ENCODE measurements around the gene KLK4. TPM values are rescaled to one million over a fixed set of nuclear protein-coding genes. Genes with fewer than 3 reads are reported as not detected.

KLK4 gene
- total RNA-seq, 2 experiments from 2014 or later = not detected

- Histone ChIP-seq H3K79me2 (ENCODE audit: insufficient read depth, low read depth, low read length) (no peaks in the 10 kb centered on the region), H3K9me2 (ENCODE audit: insufficient read depth, low read length) (no peaks in the 10 kb centered on the region), H3K4me1 (ENCODE audit: insufficient read depth, low read length, poor library complexity, severe bottlenecking) (peaks cover 6% of the 10 kb centered on the region), H3K4me2 (ENCODE audit: low read length) (no peak overlapping the region), H3K9me3 (ENCODE audit: low read length) (0 out of 2 replicates have a peak, but pooled peaks cover 7% of the 10 kb centered on the region), H4K20me1 (ENCODE audit: insufficient read depth, low read length) (no peaks in the 10 kb centered on the region), H3K4me3 (ENCODE audit: low read depth, low read length, poor library complexity, severe bottlenecking) (no peak overlapping the region), H2AFZ (ENCODE audit: low read length) (no peak overlapping the region), H3K27ac (ENCODE audit: low read depth, low read length, poor library complexity, severe bottlenecking) (no peak overlapping the region), H3K36me3 (ENCODE audit: insufficient read depth, low read length) (no peaks in the 10 kb centered on the region)
- intact Hi-C loops (cut with micrococcal nuclease; ENCODE audit: unreplicated experiment) = no loop called here
- no peak for DNase-seq (ENCODE audit: low spot score)
- POLR2A ChIA-PET = interaction anchor here (0.7 kb wide), 1 partner anchor 1031 kb away, joined by 6 read pairs; no protein-coding TSS in a partner anchor
- no peak for TF ChIP-seq CTCF (conservative IDR thresholded peaks at IDR 0.05; ENCODE audit: low read length)
- no peak for TF ChIP-seq EZH2phosphoT487 (IDR thresholded peaks at IDR 0.05; ENCODE audit: borderline replicate concordance, low read depth, low read length)
- CTCF ChIA-PET (ENCODE audit: unreplicated experiment) = no interaction called here
- BruUV-seq (replicated peaks) = no TSS peak
Observed at GRCh38 chr19:50899569-50899968, 11.6 kb downstream of the KLK4 start.

- H3K9me3 ChIP-seq (ENCODE audit: low read length) = 0 out of 2 replicates have a peak, but pooled peaks cover 8% of the 10 kb centered on the region
- DNase-seq (ENCODE audit: low spot score) = no peak
- H3K36me3 ChIP-seq (ENCODE audit: insufficient read depth, low read length) = no peaks in the 10 kb centered on the region
- CTCF ChIA-PET (ENCODE audit: unreplicated experiment) = no interaction called here
- no peak overlapping the region for H3K27ac ChIP-seq (ENCODE audit: low read depth, low read length, poor library complexity, severe bottlenecking)
- POLR2A ChIA-PET = no interaction called here
- no peaks in the 10 kb centered on the region for H3K79me2 ChIP-seq (ENCODE audit: insufficient read depth, low read depth, low read length)
- no peak overlapping the region for H3K4me2 ChIP-seq (ENCODE audit: low read length)
- TF ChIP-seq CTCF (conservative IDR thresholded peaks at IDR 0.05; ENCODE audit: low read length) = no peak
- no peak for TF ChIP-seq EZH2phosphoT487 (IDR thresholded peaks at IDR 0.05; ENCODE audit: borderline replicate concordance, low read depth, low read length)
- no peak overlapping the region for H2AFZ ChIP-seq (ENCODE audit: low read length)
- H4K20me1 ChIP-seq (ENCODE audit: insufficient read depth, low read length) = no peaks in the 10 kb centered on the region
- H3K4me3 ChIP-seq (ENCODE audit: low read depth, low read length, poor library complexity, severe bottlenecking) = no peak overlapping the region
- intact Hi-C loops (cut with micrococcal nuclease; ENCODE audit: unreplicated experiment) = no loop called here
- H3K4me1 ChIP-seq (ENCODE audit: insufficient read depth, low read length, poor library complexity, severe bottlenecking) = peaks cover 6% of the 10 kb centered on the region
- BruUV-seq (replicated peaks) = no TSS peak
- no peaks in the 10 kb centered on the region for H3K9me2 ChIP-seq (ENCODE audit: insufficient read depth, low read length)
Observed at GRCh38 chr19:50898018-50898417, 13.2 kb downstream of the KLK4 start.

GRCh38 chr19:50897612-50898011, 13.6 kb downstream of the KLK4 start:
- Histone ChIP-seq H3K79me2 (ENCODE audit: insufficient read depth, low read depth, low read length) (no peaks in the 10 kb centered on the region), H3K4me1 (ENCODE audit: insufficient read depth, low read length, poor library complexity, severe bottlenecking) (peaks cover 6% of the 10 kb centered on the region), H4K20me1 (ENCODE audit: insufficient read depth, low read length) (no peaks in the 10 kb centered on the region), H3K36me3 (ENCODE audit: insufficient read depth, low read length) (no peaks in the 10 kb centered on the region), H3K4me3 (ENCODE audit: low read depth, low read length, poor library complexity, severe bottlenecking) (no peak overlapping the region), H3K9me2 (ENCODE audit: insufficient read depth, low read length) (no peaks in the 10 kb centered on the region), H2AFZ (ENCODE audit: low read length) (no peak overlapping the region), H3K9me3 (ENCODE audit: low read length) (0 out of 2 replicates have a peak, but pooled peaks cover 8% of the 10 kb centered on the region), H3K4me2 (ENCODE audit: low read length) (no peak overlapping the region), H3K27ac (ENCODE audit: low read depth, low read length, poor library complexity, severe bottlenecking) (no peak overlapping the region)
- CTCF ChIA-PET (ENCODE audit: unreplicated experiment) = no interaction called here
- DNase-seq (ENCODE audit: low spot score) = no peak
- BruUV-seq (replicated peaks) = no TSS peak
- POLR2A ChIA-PET = no interaction called here
- TF ChIP-seq EZH2phosphoT487 (IDR thresholded peaks at IDR 0.05; ENCODE audit: borderline replicate concordance, low read depth, low read length) (no peak), CTCF (conservative IDR thresholded peaks at IDR 0.05; ENCODE audit: low read length) (no peak)
- intact Hi-C loops (cut with micrococcal nuclease; ENCODE audit: unreplicated experiment) = no loop called here
